NCI-H2171 (cell line): ENCODE data around the gene SHROOM3.

Experiments used
- DNase-seq: peaks from one replicate; lab custom pipeline; 2025; lab: John Stamatoyannopoulos, UW

SHROOM3 gene

DNA sequence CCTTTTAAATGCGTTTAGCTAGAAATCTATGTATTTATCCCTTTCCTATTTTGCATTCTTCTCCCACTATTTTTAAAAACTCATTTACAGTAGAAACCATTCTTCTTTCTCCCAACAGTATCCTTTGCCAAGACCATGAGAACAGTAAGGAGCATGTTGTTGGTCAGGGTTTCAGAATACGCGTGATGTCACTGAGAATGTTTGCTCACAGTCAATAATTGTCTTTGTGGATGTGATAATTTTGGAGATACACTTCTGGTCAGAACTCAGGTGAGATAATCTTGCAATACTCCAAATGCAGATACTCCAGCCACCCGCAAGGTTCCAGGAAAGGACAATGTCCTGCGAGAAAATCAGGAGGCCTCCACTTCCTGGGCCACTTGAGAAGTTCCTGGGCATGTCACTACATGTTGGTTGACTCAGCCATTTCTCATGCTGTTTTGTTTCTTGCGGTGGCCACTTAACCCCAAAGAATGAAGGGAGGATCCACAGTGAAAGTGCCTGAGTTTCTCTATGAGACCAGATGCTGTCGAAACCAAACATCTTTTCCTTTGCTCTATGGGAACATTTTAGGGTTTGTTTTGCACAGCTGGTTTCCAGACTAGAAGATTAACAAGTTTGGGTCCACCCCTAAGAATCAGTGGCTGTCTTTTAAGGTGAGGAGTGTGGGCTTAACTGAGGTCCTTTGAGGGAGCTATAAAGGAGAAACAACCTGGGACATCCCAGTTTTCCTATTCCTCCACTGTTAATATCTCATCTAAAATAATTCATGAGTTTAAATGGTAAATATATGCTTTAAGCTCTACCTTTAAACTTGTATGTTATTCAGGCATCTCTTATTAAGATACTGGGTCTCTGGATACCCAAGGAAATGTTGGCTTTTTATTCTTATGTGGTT lies 346.9 kb downstream of the SHROOM3 start:
- no peak for DNase-seq

DNA sequence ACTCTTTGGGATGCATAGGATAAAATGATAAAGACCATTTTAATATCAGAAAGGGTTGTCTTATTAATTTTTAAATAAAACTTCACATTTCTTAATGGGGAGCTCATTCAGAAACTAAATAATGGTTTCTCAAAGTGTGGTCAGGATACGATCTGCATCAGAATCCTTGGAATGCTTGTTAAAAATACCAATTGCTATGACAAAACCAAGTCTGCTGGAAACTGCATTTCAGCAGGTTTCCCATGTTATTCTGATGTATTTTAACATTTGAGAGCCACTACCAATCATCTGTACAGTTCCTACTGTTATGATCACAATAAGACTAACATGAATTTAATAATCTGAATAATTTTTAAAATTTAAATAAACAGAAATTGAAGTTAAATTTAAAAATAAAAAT lies 347.8 kb downstream of the SHROOM3 start:
- DNase-seq = no peak

DNA sequence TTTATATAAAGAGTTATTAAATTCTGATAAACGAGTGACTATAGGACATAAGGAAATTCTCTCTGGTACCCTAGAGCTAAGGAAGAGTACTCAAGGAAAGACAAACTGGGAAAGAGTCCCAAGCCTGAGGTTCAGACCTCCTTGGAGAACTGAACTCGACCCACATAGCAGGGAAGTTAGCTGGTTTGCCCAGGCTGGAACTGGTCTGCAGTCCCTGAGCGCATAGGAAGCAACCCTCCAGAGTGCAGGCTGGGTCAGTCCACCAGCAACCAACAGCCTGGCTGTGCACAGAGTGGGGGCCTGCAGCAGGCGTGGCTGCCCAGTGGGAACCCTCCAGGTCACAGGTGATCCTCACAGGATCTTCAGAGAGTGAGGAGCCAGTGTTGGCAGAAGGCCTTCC lies 348.8 kb downstream of the SHROOM3 start:
- DNase-seq = no peak

DNA sequence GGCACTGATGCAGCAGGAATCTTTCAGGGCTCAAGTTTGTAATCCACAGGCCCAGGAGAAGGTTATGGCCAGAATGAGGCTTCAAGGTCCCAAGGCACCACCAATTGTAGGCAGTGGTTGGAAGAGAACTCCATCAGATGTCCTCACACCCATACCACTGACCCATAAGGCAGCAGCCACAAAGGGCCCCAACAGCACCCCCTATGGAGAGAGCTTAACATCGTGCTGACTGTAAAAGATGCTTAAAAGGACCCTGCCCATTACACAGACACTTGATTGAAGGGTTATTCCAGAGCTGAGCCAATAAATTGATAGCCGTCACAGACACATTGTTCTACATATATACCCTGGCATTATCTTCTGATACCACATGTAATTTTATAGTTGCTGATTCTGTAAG lies 349.2 kb downstream of the SHROOM3 start:
- no peak for DNase-seq

DNA sequence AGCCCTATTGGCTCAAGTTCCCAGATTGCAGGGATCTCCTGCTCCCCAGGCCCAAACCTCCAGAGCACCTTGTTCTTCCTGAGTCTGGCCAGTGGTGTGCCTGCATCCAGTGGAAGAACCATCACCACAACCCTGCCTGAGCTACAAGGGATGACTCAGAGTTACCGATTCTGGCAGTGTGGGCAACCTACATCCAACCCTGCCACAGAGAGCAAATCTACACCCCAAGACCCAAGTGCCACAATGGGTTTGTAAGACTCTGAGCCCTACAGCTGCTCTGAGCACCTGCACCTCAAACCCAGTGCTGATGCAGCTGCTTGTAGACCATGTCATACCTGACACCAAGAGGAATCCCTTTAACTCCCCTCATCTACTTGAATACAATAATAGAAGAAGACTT lies 352.9 kb downstream of the SHROOM3 start:
- DNase-seq = no peak

DNA sequence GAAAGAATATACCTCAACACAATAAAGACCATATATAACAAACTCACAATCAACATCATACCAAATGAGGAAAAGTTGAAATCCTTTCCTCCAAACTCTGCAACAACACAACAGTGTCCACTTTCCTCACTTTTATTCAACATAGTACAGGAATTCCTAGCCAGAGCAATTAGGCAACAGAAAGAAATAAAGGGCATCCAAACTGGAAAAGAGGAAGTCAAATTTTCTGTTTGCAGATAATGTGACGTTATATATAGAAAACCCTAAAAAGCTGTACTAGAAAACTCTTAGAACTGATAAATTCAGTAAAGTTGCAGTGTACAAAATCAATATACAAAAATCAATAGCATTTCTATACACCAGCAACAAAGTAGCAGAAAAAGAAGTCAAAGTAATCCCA lies 355.3 kb downstream of the SHROOM3 start:
- DNase-seq = no peak

DNA sequence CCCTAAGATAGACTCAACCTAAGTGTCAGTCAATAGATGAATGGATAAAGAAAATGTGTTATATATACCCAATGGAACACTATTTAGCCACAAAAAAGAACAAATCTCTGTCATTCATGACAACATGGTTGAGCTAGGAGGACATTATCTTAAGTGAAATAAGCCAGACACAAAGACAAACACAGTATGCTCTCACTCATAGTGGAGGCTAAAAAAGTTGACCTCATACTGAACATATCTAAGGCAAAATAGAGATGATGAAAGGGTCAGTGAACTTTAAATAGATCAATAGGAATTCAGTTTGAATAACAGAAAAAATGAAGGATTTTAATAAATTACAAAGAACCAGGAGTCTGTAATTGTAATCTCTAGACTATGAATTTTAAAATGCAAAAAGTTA lies 356.4 kb downstream of the SHROOM3 start:
- no peak for DNase-seq

DNA sequence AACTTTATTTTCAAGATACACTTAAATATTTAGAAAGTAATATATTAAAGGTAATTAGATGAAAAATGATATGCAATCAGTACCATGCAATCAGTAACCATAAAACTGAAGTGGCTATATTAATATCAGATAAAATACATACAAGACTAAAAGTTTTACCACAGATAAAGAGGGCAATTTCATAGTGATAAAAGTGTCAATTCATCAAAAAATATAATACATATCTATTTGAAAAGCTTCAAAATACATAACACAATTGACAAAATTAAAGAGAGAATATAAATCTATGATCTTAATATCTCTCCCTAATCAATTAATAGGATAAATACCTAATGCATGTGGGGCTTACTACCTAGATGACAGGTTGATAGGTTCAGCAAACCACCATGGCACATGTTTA lies 357.4 kb downstream of the SHROOM3 start:
- DNase-seq = no peak

DNA sequence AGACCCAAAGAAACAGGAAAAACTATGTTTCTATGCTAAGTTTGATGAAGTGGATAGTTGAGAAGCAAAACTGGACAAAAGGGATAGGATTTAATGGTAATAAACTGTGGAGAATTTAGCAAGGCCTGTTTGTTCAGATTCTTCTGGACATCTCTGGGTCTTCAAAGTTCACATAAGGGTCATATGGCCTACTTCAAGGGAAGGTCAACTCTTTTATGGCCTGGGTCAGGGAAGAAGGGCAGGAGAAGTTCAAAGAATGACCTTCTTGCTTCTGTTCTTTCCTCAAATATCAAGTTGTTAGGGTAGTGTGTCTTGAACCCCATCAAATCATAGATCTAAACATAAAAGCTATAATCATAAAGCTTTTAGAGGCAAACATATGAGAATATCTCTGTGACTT lies 360.2 kb downstream of the SHROOM3 start:
- DNase-seq = no peak

DNA sequence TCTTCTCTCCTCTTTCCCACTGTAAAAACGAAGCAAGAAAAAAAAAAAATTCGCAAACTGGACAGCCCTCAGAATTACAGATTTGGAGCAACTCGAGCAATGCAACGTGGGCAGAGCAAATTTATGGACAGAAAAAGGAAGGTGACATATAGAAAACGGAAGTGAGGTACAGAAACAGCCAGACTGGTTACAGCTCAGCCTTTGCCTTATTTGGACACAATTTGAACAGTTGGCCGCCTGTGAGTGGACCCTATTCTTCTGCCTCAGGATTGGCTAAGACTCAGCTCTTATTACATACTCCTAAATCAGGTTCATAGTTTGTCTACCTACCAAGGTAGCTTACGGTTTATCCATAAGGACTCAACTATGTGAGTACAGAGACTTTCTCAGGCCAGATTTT lies 364.1 kb downstream of the SHROOM3 start:
- no peak for DNase-seq

DNA sequence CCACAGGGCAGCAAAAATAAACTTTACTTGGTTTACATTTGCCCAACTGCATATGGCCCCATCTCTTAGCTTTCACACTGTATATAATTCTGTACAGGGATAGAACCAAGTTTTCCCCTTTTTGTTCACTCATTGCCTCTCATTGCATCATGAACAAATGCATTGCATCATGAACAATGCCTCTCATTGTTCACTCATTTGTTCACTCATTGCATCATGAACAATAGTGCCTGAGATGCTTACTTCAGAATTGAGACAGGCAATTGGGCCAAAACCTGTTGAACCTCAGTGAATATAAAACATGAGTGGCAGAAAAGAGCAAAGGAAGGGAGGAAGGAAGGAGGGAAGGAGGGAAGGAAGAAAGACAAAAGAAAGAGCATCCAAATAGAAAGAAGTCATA lies 364.7 kb downstream of the SHROOM3 start:
- no peak for DNase-seq

DNA sequence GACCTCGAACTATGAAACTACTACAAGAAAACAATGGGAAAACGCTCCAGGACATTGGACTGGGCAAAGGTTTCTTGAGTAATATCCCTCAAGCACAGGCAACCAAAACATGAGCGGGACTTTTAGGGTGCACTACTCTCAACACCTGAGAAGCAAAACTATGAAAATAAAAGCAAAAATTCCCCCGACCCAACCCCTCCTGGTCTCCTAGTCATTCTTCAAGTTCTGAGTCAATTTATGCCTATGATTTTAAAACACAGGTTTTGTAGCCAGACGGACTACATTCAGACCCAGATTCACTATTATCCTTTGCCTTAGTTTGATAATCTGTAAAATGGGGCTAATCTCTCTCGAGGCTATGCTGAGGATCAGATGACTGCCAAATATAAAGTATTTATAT lies 365.9 kb downstream of the SHROOM3 start:
- no peak for DNase-seq

DNA sequence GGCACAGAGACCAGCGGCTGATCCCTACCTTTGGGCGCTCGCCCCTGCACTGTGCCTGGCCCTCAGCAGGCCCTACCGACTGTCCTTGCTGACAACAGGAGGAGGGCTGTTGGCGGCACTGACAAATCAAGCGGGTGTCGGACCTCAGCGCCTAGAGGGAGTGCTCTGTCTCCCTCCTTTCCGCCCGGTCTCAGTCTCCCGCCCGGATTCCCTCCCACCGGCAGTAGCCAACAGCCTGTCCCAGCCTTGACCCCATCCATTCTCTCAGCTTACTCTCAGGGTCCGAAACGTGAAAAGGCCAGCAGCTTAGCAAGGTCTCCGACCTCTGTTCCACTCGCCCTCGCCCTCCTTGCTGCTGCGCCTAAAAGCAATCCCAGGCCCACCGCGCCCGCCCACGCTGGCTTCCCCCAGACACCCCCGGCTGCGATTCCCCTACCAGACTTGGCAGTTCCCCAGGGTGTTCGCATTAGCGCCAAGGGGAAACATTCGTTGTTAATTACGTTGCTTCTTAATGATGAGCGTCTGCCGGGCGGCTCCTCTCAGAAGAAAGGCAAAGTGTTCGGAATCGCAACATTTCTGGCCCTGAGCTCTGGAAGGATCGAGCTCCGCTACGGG lies 366.7 kb downstream of the SHROOM3 start:
- no peak for DNase-seq

DNA sequence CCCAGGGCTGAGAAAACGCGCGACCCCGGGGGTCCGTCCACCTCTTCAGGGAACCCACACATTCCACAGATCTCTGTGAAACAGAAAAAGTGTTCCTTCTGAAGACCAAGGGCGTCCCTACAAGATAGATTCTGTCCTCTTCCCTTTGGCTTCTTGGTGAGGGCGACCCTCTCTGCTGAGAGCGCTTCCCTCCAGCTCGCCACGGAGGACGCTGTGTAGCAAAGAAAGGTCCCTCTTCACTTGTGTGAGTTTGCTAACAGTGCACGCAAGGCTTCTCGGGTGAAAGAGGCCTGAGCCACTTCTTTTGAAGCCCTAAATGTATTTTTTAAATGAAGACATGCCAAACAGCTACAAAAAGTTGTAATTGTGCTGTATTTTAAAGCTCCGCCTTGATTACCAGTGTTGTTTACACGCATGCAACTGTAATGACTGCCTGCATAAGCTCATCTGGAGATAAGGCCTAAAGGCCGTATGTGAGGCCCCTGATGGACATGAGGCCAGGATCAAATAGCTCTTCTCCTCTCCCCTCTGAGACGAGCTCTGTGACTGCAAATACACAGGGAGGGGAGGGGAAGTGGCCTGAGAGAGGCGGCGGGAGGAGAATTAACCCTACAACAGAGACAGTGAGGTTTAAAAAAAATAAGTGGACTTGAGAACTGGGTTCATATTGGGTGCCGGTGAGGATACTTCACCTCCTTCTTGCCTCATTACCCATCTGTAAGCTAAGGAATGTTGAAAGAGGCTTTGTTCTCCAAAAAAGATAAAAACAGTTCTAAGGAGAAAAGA lies 367.4 kb downstream of the SHROOM3 start:
- no peak for DNase-seq

DNA sequence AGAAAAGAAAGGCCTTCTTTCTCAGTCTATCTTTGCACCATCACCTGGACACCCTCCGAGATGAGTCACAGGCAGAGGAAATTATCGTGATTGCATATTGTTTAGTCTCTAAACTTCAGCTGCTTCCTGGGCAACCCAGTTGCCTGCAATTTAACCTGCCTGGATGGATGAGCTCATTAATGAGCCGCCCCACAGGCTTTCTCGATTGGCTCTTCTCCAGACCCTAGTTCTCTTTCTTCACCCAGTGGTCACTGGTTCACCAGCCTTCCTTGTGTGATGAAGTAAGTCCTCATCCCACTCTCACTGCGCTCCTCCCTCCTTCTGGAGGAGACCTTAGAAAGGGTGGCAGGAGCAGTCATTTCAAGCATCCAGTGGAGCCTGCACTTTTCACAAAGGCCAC lies 368.5 kb downstream of the SHROOM3 start:
- no peak for DNase-seq

DNA sequence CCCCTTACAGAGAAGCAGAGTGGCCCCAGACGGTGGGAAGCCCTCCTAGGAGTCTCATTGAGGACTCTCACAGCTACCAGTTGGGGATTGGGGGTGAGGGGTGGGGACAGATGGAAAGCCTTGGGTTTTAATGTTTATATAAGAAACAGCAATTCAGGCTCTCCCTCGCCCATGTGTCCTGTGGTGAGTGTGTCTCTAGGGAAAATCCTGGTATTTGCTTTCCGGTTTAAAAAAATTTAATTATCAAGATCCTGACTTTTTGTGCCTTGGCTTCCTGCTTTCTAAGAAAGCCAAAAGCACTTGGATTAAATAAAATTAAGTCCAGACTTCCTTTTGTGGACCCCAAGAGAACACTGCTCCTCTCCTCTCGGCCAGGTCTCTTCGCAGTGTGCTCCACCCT lies 369.1 kb downstream of the SHROOM3 start:
- DNase-seq = no peak

DNA sequence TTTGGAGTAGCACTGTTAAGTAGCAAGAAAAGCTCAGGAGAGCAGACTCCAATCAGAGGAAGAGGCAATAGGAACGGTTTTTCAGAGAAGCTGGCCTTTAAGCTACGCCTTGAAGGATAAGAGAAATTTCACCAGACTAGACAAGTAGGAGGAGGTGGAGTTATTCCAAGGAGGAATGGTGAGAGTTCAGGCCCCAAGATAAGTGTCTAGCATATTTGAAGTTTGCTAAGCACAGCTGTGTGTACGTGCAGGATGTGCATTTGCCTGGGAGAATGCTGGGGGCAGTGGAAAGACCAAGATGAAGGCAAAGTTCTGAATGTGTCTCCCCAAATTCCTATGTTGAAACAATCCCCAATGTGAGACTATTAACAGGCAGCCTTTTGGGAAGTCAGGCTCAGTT lies 371.3 kb downstream of the SHROOM3 start:
- DNase-seq = no peak

DNA sequence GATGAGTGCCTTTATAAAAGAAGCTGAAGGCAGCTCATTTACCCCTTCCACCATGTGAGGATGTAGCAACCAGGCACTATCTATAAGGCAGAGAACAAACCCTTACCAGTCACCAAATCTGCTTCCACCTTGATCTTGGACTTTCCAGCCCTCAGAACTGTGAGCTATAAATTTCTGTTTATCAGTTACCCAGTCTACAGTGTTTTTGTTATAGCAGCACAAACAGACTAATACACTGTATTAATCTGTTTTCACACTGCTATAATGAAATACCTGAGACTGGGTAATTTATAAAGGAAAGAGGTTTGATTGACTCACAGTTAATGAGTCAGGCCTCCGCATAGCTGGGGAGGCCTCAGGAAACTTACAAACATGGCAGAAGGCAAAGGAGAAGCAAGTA lies 371.7 kb downstream of the SHROOM3 start:
- DNase-seq = no peak

DNA sequence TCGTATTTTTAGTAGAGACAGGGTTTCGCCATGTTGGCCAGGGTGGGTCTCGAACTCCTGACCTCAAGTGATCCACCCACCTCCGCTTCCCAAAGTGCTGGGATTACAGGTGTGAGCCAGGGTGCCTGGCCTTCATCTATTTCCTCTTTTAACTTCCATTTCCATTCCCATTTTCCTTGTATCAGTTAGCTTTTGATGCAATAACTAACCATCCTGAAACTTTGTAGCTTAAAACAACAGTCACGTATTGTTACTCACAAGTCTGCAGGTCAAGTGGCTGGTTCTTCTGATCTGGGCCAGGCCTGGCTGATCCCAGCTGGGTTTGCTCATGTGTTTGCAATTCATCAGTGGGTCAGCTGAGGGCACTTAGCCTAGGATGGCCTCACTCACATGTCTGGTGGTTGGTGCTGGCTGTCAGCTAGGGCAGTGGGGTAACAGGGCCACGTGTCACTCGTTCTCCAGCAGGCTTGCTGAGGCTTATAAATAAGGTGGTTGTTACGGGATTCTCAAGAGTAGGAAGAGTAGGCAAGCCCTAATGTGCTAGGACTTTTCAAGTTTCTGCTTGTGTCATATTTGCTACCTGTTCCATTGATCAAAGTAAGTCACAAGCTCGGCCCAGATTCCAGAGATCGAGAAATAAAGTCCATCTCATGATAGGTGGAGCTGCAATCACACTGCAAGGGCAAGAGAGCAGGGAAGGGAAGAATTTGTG lies 374.7 kb downstream of the SHROOM3 start:
- no peak for DNase-seq

DNA sequence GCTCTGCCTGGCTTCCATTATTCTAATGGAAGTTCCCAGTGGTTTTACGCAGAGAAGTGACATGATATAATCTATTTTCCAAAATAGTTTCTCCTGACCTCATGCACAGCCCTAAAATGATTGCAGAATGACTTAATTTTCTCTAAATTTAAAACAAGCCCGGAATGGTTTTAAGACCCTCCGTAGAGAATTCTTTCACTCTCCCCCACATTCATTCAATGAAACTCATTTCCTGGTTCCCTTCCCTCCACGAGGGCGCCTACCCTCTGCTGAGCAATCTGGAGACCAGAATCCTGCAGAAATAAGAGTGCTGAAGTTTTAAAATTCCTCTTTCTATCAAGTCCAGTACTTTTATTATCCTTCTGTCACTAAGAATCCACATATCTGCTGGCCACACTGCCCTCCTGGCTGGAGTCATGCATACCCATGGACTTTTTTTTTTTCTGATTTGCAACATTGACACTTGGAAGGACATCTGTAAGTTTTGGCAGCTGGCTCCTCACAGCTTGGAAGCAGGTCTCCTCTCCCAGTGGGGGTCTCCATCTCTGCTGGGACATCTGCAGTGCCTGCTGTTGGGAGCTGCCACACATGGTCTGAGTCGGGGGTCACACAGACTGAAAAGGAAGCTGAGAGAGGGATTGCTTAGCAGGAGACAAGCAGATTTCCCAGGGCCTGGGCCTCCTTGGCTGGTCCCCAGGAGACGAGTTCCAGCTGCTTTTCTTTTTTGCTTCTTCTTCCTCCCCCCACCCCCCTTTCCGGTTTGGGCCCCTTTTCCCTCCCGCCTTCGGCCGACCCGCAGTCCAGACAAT lies 376.8 kb downstream of the SHROOM3 start:
- peak; percentile 2 for DNase-seq

DNA sequence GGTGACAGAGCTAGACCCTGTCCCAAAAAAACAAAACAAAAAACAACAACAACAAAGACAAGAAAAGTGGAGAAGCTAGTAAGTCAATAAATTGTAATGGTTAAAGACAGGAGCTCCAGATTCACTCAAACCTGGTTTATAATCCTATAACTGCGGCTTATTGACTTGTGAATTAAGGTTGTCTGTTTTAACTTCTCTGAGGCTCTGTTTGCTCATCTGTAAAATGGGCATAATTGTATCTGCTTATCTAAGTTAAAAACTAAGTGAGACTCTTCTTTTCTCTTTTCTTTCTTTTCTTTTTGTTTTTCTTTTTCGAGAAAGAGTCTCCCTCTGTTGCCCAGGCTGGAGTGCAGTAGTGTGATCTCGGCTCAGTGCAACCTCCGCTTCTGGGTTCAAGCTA lies 378.0 kb downstream of the SHROOM3 start:
- DNase-seq = no peak
